H1 (cell line): Measurements from ENCODE around the gene SIAH3. TPM values are rescaled to one million over a fixed set of nuclear protein-coding genes. Genes with fewer than 3 reads are reported as not detected.
A peak's percentile ranks its signal among the peaks of the same experiment; 100 is the strongest.

Experiments used
- CTCF ChIA-PET: fragments of 300-600 bp; sonication (Branson Sonifier 250); formaldehyde crosslinking; loops from one replicate; lab custom pipeline; 2021; ENCODE audit not compliant: partially characterized antibody; lab: Charles Lee
- POLR2A ChIA-PET: fragments of 300-600 bp; sonication (Branson Sonifier 250); formaldehyde crosslinking; loops from one replicate; lab custom pipeline; 2021; ENCODE audit warnings: inconsistent platforms; ENCODE audit not compliant: partially characterized antibody; lab: Charles Lee
- DNase-seq, 2 experiments: peaks; one replicate each; pipeline versions ENCODE4 v3.0.0 to v3.0.0-alpha.2; 2010 to 2022; ENCODE audit warnings: low spot score in 2 of 2, low read depth in 1 of 2, mixed read lengths in 1 of 2
- FAIRE-seq: peaks from 2 replicates; lab custom pipeline; 2011; peaks lifted over from hg19 to GRCh38; lab: Jason Lieb, UNC
- H2AFZ ChIP-seq: 2 replicates; pipeline ENCODE4 v1.8.1; 2012; ENCODE audit warnings: low read length, inconsistent platforms
- H2AK5ac ChIP-seq: 2 replicates; pipeline ENCODE4 v1.6.1; 2013; ENCODE audit warnings: low read depth, low read length
- H2BK120ac ChIP-seq: replicated peaks from 2 replicates; pipeline ENCODE3; 2013; ENCODE audit warnings: low read depth, low read length, inconsistent platforms
- H2BK12ac ChIP-seq: 2 replicates; pipeline ENCODE4 v1.6.1; 2013; ENCODE audit warnings: low read depth, low read length
- H2BK15ac ChIP-seq: 2 replicates; pipeline ENCODE4 v1.6.1; 2013; ENCODE audit warnings: low read length
- H2BK20ac ChIP-seq: 2 replicates; pipeline ENCODE4 v1.6.1; 2013; ENCODE audit warnings: low read length
- H2BK5ac ChIP-seq: 2 replicates; pipeline ENCODE4 v1.6.1; 2013; ENCODE audit warnings: low read depth, low read length
- H3K14ac ChIP-seq: 2 replicates; pipeline ENCODE4 v1.6.1; 2013; ENCODE audit warnings: inconsistent platforms; ENCODE audit not compliant: insufficient read length
- H3K18ac ChIP-seq: 2 replicates; pipeline ENCODE4 v1.6.1; 2013; ENCODE audit warnings: low read length; ENCODE audit errors: extremely low read depth
- H3K23ac ChIP-seq: 2 replicates; pipeline ENCODE4 v1.6.1; 2013; ENCODE audit warnings: inconsistent platforms; ENCODE audit not compliant: insufficient read length
- H3K23me2 ChIP-seq: 2 replicates; pipeline ENCODE4 v1.6.1; 2013; ENCODE audit warnings: low read depth, low read length
- H3K27ac ChIP-seq: 2 replicates; pipeline ENCODE4 v1.6.1; 2011; ENCODE audit warnings: low read depth, low read length, inconsistent platforms
- H3K27me3 ChIP-seq, 4 experiments: replicated peaks in 1 of 4; 1 replicate in 1 of 4; 2 replicates in 3 of 4; pipeline versions ENCODE4 v1.6.1 to v1.8.1; 2011 to 2013; ENCODE audit warnings: low read length in 3 of 4, mild to moderate bottlenecking in 3 of 4, inconsistent platforms in 2 of 4, mixed read lengths in 2 of 4, moderate library complexity in 1 of 4; ENCODE audit not compliant: control insufficient read depth in 3 of 4, insufficient read depth in 3 of 4; ENCODE audit errors: extremely low read depth in 1 of 4
- H3K36me3 ChIP-seq, 4 experiments: 2 replicates each; pipeline versions ENCODE4 v1.6.1 to v1.8.1; 2011 to 2013; ENCODE audit warnings: mild to moderate bottlenecking in 4 of 4, low read length in 3 of 4, moderate library complexity in 2 of 4, control low read depth in 1 of 4, inconsistent platforms in 1 of 4; ENCODE audit not compliant: insufficient read depth in 4 of 4, control insufficient read depth in 2 of 4
- H3K4ac ChIP-seq: replicated peaks from 2 replicates; pipeline ENCODE3; 2013; ENCODE audit warnings: low read length, low read depth, mixed read lengths, inconsistent platforms; ENCODE audit not compliant: insufficient read length
- H3K4me1 ChIP-seq, 4 experiments: replicated peaks in 1 of 4; 1 replicate in 1 of 4; 2 replicates in 3 of 4; pipeline versions ENCODE4 v1.6.1 to v1.8.1; 2011 to 2013; ENCODE audit warnings: low read length in 3 of 4, inconsistent platforms in 2 of 4, mixed read lengths in 1 of 4; ENCODE audit not compliant: insufficient read depth in 4 of 4, control insufficient read depth in 3 of 4
- H3K4me2 ChIP-seq, 2 experiments: 2 replicates each; pipeline versions ENCODE4 v1.6.1 to v1.8.1; 2011 to 2013; ENCODE audit warnings: low read depth in 2 of 2, low read length in 2 of 2, control low read depth in 1 of 2, inconsistent platforms in 1 of 2, mild to moderate bottlenecking in 1 of 2; ENCODE audit not compliant: insufficient read depth in 1 of 2
- H3K4me3 ChIP-seq, 4 experiments: fragments of 200-600, 300-600 bp in 1 of 4; sonication (generic), shearing (Covaris generic), sonication (Bioruptor Twin) in 1 of 4; 2 replicates each; pipeline versions ENCODE4 v1.5.1 to v1.8.1; 2011 to 2016; ENCODE audit warnings: low read length in 4 of 4, low read depth in 3 of 4, control low read depth in 2 of 4, inconsistent platforms in 2 of 4, mild to moderate bottlenecking in 2 of 4, mixed read lengths in 1 of 4, moderate library complexity in 1 of 4; ENCODE audit not compliant: insufficient read depth in 2 of 4; ENCODE audit errors: extremely low read depth in 1 of 4
- H3K56ac ChIP-seq: replicated peaks from 2 replicates; pipeline ENCODE3; 2013; ENCODE audit warnings: low read depth, mild to moderate bottlenecking, mixed read lengths, low read length, inconsistent platforms; ENCODE audit not compliant: insufficient read length
- H3K79me1 ChIP-seq: 2 replicates; pipeline ENCODE4 v1.6.1; 2013; ENCODE audit warnings: low read depth, low read length, control low read depth
- H3K79me2 ChIP-seq, 2 experiments: 2 replicates each; pipeline versions ENCODE4 v1.6.1 to v1.8.1; 2012 to 2013; ENCODE audit warnings: low read length in 2 of 2, mild to moderate bottlenecking in 2 of 2, inconsistent platforms in 1 of 2; ENCODE audit not compliant: insufficient read depth in 2 of 2, control insufficient read depth in 1 of 2
- H3K9ac ChIP-seq, 4 experiments: replicated peaks in 1 of 4; 1 replicate in 1 of 4; 2 replicates in 3 of 4; pipeline versions ENCODE4 v1.6.1 to v1.8.1; 2011 to 2013; ENCODE audit warnings: low read depth in 3 of 4, low read length in 3 of 4, control low read depth in 2 of 4, mild to moderate bottlenecking in 2 of 4, moderate library complexity in 2 of 4, inconsistent platforms in 1 of 4; ENCODE audit errors: extremely low read depth in 1 of 4
- H3K9me3 ChIP-seq, 2 experiments: 2 replicates each; pipeline versions ENCODE4 v1.6.1 to v1.8.1; 2012 to 2013; ENCODE audit warnings: mild to moderate bottlenecking in 2 of 2, moderate library complexity in 2 of 2, control low read depth in 1 of 2, inconsistent platforms in 1 of 2, low read depth in 1 of 2, low read length in 1 of 2, mixed read lengths in 1 of 2; ENCODE audit not compliant: insufficient read depth in 2 of 2
- H4K20me1 ChIP-seq, 2 experiments: replicated peaks in 1 of 2; 2 replicates each; pipeline versions ENCODE3 to v1.8.1; 2011 to 2013; ENCODE audit warnings: inconsistent platforms in 2 of 2, low read length in 2 of 2, mild to moderate bottlenecking in 1 of 2; ENCODE audit not compliant: insufficient read depth in 2 of 2, control insufficient read depth in 1 of 2
- H4K5ac ChIP-seq: 2 replicates; pipeline ENCODE4 v1.6.1; 2013; ENCODE audit warnings: low read length, low read depth, mixed read lengths, inconsistent platforms; ENCODE audit not compliant: insufficient read length
- H4K8ac ChIP-seq: 2 replicates; pipeline ENCODE4 v1.8.0; 2013; ENCODE audit warnings: mild to moderate bottlenecking, moderate library complexity, low read length, inconsistent platforms; ENCODE audit not compliant: insufficient read depth; ENCODE audit errors: extremely low read depth
- H4K91ac ChIP-seq: replicated peaks from 2 replicates; pipeline ENCODE3; 2013; ENCODE audit warnings: low read length, mixed read lengths, inconsistent platforms; ENCODE audit not compliant: insufficient read length
- BRCA1 ChIP-seq: IDR thresholded peaks from 2 replicates; pipeline ENCODE4 v1.6.1; 2012; ENCODE audit warnings: low read depth, low read length, improper control_type of control experiment
- CHD2 ChIP-seq: IDR thresholded peaks from 2 replicates; pipeline ENCODE4 v1.6.1; 2012; ENCODE audit warnings: low read length, improper control_type of control experiment
- HDAC6 ChIP-seq: IDR thresholded peaks from one replicate; pipeline ENCODE4 v1.7.1; 2012; ENCODE audit warnings: low read depth, mild to moderate bottlenecking, inconsistent platforms, low read length, moderate library complexity
- NANOG ChIP-seq: IDR thresholded peaks from 2 replicates; pipeline ENCODE4 v1.6.1; 2011; ENCODE audit warnings: low read length, low read depth, mild to moderate bottlenecking, inconsistent platforms; ENCODE audit not compliant: insufficient read depth, poor library complexity, severe bottlenecking
- POLR2A ChIP-seq, 2 experiments: IDR thresholded peaks; 1 replicate in 1 of 2; 2 replicates in 1 of 2; pipeline ENCODE4 v1.6.1; 2011; ENCODE audit warnings: low read depth in 2 of 2, low read length in 2 of 2, mild to moderate bottlenecking in 2 of 2; ENCODE audit errors: control extremely low read depth in 1 of 2
- RAD21 ChIP-seq, 2 experiments: IDR thresholded peaks in 1 of 2; conservative IDR thresholded peaks in 1 of 2; 2 replicates each; pipeline ENCODE4 v1.6.1; 2011; ENCODE audit warnings: low read depth in 2 of 2, low read length in 2 of 2, improper control_type of control experiment in 1 of 2, inconsistent platforms in 1 of 2, mild to moderate bottlenecking in 1 of 2, moderate library complexity in 1 of 2
- SIRT6 ChIP-seq: IDR thresholded peaks from one replicate; pipeline ENCODE4 v1.7.1; 2012; ENCODE audit warnings: low read length, inconsistent platforms
- SP1 ChIP-seq: IDR thresholded peaks from 2 replicates; pipeline ENCODE4 v1.6.1; 2011; ENCODE audit warnings: low read depth, low read length
- TAF7 ChIP-seq: optimal IDR thresholded peaks from 2 replicates; pipeline ENCODE3; 2011; ENCODE audit warnings: low read depth, mild to moderate bottlenecking, inconsistent platforms, low read length, moderate library complexity, borderline replicate concordance
- ZNF274 ChIP-seq: IDR thresholded peaks from 2 replicates; pipeline ENCODE4 v1.7.0; 2012; ENCODE audit warnings: low read length, borderline replicate concordance; ENCODE audit errors: extremely low read depth
- whole genome bisulfite sequencing, 2 experiments: shearing (Covaris generic) in 1 of 2; methylation state at CpG; one replicate each; pipeline versions ENCODE4 v1.1.6 to v1.1.7; 2013 to 2015; ENCODE audit warnings: low lambda C conversion rate in 2 of 2, mixed read lengths in 2 of 2, inconsistent platforms in 1 of 2, low coverage in 1 of 2, missing lambda C conversion rate in 1 of 2; ENCODE audit not compliant: insufficient replicate concordance in 2 of 2, insufficient coverage in 1 of 2, insufficient read length in 1 of 2; ENCODE audit errors: extremely low coverage in 1 of 2, missing lambda C conversion rate in 1 of 2; 5-methylcytosine and 5-hydroxymethylcytosine counted together
- polyA plus RNA-seq, 7 experiments: library from polyadenylated mRNA; depleted of rRNA in 3 of 7; stranded (reverse) in 5 of 7; unstranded in 2 of 7; fragments of >200 nt in 5 of 7; fragments of 200-250 nt in 2 of 7; gene quantifications; 1 replicate in 5 of 7; 2 replicates in 1 of 7; 4 replicates in 1 of 7; pipeline versions ENCODE4 v1.2.1 to v1.2.3, GENCODE V29; 2011 to 2013; ENCODE audit warnings: missing spikeins in 2 of 7, mixed read lengths in 2 of 7
- total RNA-seq: library from RNA; stranded (reverse); fragmentation: NEBNext Ultra II Directional; extraction: Animal tissue kit (Norgen Biotek cat#: 25700); gene quantifications from 2 replicates; pipeline ENCODE4 v1.2.1, GENCODE V29; 2021

The SIAH3 gene
- total and polyA plus RNA-seq, 2 of the 8 experiments (the other 6 are each of a cell fraction or from before 2014, with no cell fraction given), result 0.15 to 0.17 TPM

DNA sequence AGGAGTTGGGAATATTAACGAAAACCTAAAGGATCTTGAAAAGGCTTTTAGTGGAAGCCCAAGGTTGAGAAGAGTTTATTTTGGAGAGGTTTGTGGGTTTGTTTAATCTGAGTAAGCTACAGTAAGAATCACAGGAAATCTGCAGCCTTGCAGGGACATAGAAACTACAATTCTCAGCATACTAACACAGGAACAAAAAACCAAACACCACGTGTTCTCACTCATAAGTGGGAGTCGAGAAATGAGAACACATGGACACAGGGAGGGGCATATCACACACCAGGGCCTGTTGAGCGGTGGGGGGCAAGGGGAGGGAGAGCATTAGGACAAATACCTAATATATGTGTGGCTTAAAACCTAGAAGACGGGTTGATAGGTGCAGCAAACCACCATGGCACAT is 8.7 kb upstream of the SIAH3 start:
- Histone ChIP-seq H4K91ac (no peak overlapping the region), H3K27me3 (no peaks in the 10 kb centered on the region), H2BK15ac (no peak overlapping the region), H4K8ac (no peak overlapping the region), H3K79me1 (no peaks in the 10 kb centered on the region), H4K5ac (no peak overlapping the region), H3K9ac (no peak overlapping the region), H2AK5ac (no peak overlapping the region), H3K14ac (no peak overlapping the region), H2BK20ac (no peak overlapping the region), H2BK5ac (no peak overlapping the region), H2BK12ac (no peak overlapping the region), H3K27ac (no peak overlapping the region), H3K4ac (no peak overlapping the region), H3K18ac (no peak overlapping the region), H3K56ac (no peak overlapping the region), H4K20me1 (no peaks in the 10 kb centered on the region), H3K23ac (no peak overlapping the region), H3K23me2 (no peaks in the 10 kb centered on the region), H2BK120ac (no peak overlapping the region), H3K4me3 (no peak overlapping the region), H3K36me3 (no peaks in the 10 kb centered on the region), H3K79me2 (no peaks in the 10 kb centered on the region), H2AFZ (0 out of 2 replicates have a peak overlapping the region, but pooled peaks have one; percentile 71), H3K4me1 (peaks cover 0 to 2% (median 0%) of the 10 kb centered on the region in 4 experiments; a peak in 1 of 7 replicates), H3K4me2 (no peak overlapping the region), H3K9me3 (no peaks in the 10 kb centered on the region)
- DNase-seq (no peak), FAIRE-seq (no peak)
- TF ChIP-seq RAD21 (IDR thresholded peaks at IDR 0.05 in 1 of 2, conservative IDR thresholded peaks at IDR 0.05 in 1 of 2; ENCODE audit: low read depth in 2 of 2, low read length in 2 of 2) (no peak), CHD2 (no peak), HDAC6 (no peak), TAF7 (no peak), NANOG (no peak), ZNF274 (no peak), BRCA1 (no peak), SIRT6 (no peak), SP1 (no peak), POLR2A (IDR thresholded peaks at IDR 0.05; ENCODE audit: control extremely low read depth in 1 of 2, low read depth in 2 of 2, low read length in 2 of 2) (no peak)
- ChIA-PET CTCF (interaction anchor here (1.4 kb wide), 1 partner anchor 53 kb away, joined by 4 read pairs; no protein-coding TSS in a partner anchor), POLR2A (no interaction called here)
- 79% methylated on average over 5 of the region's 5 CpGs; no CpG with 5 or more reads in 1 of the 2 experiments for WGBS, 2 experiments
